RWPE1 (cell line): Measurements from ENCODE around the gene ARHGEF3.
"Not testable (repeated sequence)": the region's sequence is repeated elsewhere in the genome, so short reads cannot be mapped to it uniquely, and the experiment has no call there.

Experiments used
- CTCF ChIA-PET: fragments of 350-600 bp; sonication (Branson Sonifier 250); formaldehyde crosslinking; extraction: SDS; loops from one replicate; lab custom pipeline; 2021; lab: Yijun Ruan, JAX
- POLR2A ChIA-PET: fragments of 400-600 bp; formaldehyde crosslinking; extraction: SDS; loops from one replicate; lab custom pipeline; 2020; ENCODE audit warnings: antibody characterized with exemption; ENCODE audit not compliant: low non-redundant PET; lab: Yijun Ruan, JAX
- DNase-seq: peaks from one replicate; pipeline ENCODE4 v3.0.0; 2012; ENCODE audit warnings: low spot score
- H3K27ac ChIP-seq: fragments of 450-650 bp; 2 replicates; pipeline ENCODE4 v1.5.1; 2017
- CTCF ChIP-seq: fragments of 450-650 bp; conservative IDR thresholded peaks from 2 replicates; pipeline ENCODE4 v1.5.1; 2017; ENCODE audit warnings: low read depth, mild to moderate bottlenecking

The ARHGEF3 gene

GRCh38 chr3:56694867-56695683 lies 106.7 kb downstream of the ARHGEF3 start:
- no peak for TF ChIP-seq CTCF
- ChIA-PET CTCF (interaction anchor here (0.6 kb wide), 1 partner anchor 371 kb away, joined by 5 read pairs; no protein-coding TSS in a partner anchor), POLR2A (no interaction called here)
- DNase-seq, result no peak
- H3K27ac ChIP-seq, result no peak overlapping the region

GRCh38 chr3:56693750-56694149 lies 108.0 kb downstream of the ARHGEF3 start:
- DNase-seq, result no peak
- H3K27ac ChIP-seq, result no peak overlapping the region
- ChIA-PET CTCF (no interaction called here), POLR2A (no interaction called here)
- no peak for TF ChIP-seq CTCF

- POLR2A ChIA-PET, CTCF ChIA-PET: not testable (repeated sequence)
Observed at GRCh38 chr3:56692520-56693433, 109.0 kb downstream of the ARHGEF3 start.

GRCh38 chr3:56692001-56692365 lies 109.8 kb downstream of the ARHGEF3 start:
- POLR2A ChIA-PET, result not testable (repeated sequence)
- H3K27ac ChIP-seq, result peak overlapping the region; percentile 66

More at GRCh38 chr3:56692520-56693433, 109.0 kb downstream of the ARHGEF3 start:
- not testable (repeated sequence) for DNase-seq, H3K27ac ChIP-seq

GRCh38 chr3:56691165-56692000 lies 110.4 kb downstream of the ARHGEF3 start:
- peak; percentile 48 for DNase-seq
- CTCF ChIA-PET, result interaction anchor here (0.6 kb wide), 2 partner anchors 29 to 79 kb away, joined by 3 read pairs; no protein-coding TSS in a partner anchor
- peak overlapping the region; percentile 66 for H3K27ac ChIP-seq
- POLR2A ChIA-PET, result interaction anchor here (0.5 kb wide), 1 partner anchor 253 kb away, joined by 5 read pairs; no protein-coding TSS in a partner anchor
- no peak for TF ChIP-seq CTCF

More at GRCh38 chr3:56692001-56692365, 109.8 kb downstream of the ARHGEF3 start:
- CTCF ChIA-PET, result interaction anchor here (0.6 kb wide), 1 partner anchor 30 kb away, joined by 3 read pairs; no protein-coding TSS in a partner anchor
- DNase-seq, result not testable (repeated sequence)

GRCh38 chr3:56689303-56689702 lies 112.4 kb downstream of the ARHGEF3 start:
- ChIA-PET CTCF (no interaction called here), POLR2A (no interaction called here)
- H3K27ac ChIP-seq, result no peak overlapping the region
- no peak for TF ChIP-seq CTCF
- no peak for DNase-seq
